HuH-7.5 (cell line): ENCODE measurements around the gene DOCK9.

ENCODE experiments used
- DNase-seq: peaks from one replicate; pipeline ENCODE4 v3.0.0; 2011; ENCODE audit warnings: low spot score

The DOCK9 gene

DNA sequence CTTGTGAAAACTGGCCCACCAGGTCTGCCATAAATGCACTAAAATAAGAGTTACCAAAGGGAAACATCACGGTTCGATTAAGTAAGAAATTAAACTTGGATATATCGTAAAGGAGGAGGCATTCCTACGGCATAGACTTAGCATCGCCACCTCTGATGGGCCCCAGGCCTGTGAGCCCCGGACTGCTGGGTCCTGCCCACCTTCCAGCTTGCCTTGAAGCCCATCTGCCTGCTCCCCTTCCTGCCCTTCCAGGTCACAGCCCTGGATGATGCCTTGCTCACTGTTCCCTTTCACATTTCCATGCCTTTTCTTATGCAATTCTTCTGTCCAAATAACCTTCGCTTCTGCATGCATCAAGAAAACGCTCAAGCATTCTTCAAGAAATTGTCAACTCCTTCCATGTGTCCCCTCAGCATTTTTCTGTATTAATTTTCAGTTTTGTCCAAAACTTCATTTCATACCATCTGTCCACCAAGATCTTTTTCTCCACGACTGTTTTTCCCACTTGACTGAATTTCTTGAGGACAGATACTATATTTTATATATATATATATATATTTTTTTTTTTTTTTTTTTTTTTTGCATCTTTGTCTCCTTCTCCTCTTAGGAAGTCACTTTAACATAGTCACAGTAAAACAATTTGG is 91.2 kb downstream of the DOCK9 start:
- DNase-seq, result no peak

- DNase-seq, result no peak
These were observed 92.3 kb downstream of the DOCK9 start for GRCh38 chr13:98885600-98885999.

DNA sequence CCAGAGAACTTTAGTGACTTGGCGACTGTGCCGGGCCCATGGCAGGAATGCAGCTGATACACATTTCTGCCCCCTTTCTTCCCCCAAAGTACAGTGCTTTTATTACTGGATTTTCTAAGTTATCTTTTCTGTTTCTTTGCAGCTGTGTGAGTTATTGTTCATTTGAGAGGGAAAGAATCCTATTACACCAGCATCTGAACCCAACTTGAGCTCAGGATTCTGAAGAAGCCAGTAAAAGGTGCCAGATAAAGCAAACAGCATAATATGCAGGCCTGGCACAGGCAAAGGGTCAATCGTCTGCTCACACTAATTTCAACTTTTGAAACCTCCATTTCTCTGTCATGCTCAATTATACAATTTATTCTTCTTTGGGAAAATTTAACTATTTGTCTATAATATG is 93.9 kb downstream of the DOCK9 start:
- DNase-seq, result no peak

DNA sequence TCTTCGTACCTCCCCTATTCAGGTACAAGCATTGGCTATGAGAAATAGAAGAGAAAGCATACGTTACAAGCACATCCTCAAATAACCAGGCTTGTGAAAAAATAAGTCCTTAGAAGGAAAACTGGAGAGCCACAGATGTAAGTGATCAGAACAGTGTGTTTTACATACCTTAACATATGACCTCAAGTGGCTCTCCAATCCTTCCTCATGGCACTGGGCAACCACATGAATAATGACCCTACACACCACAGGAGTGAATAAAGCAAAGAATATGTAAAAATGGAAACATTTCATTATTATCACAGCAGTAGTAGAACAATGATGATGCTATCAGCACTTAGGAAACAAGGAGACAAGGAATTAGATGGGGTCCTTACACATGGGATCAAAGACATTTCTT is 96.5 kb downstream of the DOCK9 start:
- no peak for DNase-seq

DNA sequence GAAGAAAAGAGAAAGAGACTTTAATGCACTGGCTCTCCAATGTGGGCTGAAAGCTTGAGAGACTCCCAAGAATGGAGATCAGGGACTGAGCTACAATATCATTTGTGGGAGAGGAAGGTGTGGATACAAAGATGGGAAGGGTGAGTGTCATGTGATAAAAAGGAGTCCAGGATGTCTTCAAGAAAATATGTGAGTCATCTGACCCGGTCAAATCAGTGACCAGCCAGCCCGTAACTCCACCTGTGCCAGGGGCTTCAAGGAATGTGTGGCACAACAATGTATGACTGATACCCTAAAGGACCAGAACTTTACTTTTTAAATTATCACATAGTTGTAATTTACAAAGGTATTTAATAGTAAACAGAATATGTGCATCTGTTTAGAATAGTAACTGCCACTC is 97.2 kb downstream of the DOCK9 start:
- no peak for DNase-seq

DNA sequence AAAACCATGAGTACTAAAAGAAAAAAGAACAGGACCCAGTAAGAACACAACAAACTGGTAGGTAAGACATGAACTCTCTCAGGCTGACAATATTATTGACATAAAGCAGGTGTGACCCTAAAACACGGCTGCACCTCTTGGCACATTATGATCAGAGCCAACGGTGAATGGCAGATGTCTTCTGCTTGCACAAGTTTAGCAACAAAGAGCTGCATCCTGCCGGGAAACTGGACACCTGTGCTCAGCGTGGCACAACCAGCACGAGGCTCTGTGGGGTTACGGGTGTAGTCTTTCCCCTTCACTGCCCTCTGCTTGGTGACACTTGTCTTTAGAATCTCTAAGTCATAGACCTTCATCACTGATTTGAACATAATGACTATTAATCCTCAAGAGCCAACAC is 97.9 kb downstream of the DOCK9 start:
- DNase-seq, result no peak

GRCh38 chr13:98879127-98879520 is 98.7 kb downstream of the DOCK9 start:
- DNase-seq, result no peak

GRCh38 chr13:98878486-98879126 is 99.3 kb downstream of the DOCK9 start:
- DNase-seq, result no peak

DNA sequence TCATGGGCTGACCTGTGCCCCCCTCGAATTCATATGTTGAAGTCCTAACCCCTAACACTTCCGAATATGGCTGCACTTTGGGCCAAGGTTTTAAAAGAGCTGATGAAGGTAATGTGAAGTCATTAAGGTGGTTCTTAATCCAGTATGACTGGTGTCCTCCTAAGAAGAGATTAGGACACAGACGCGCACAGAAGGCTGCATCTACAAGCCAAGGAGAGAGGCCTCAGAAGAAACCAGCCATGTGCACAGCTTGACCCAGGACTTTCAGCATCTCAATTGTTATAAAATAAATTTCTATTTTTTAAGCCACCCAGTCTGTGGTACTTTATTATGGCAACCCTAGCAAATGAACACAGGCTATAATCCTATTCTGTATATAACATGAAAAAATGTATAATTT is 99.9 kb downstream of the DOCK9 start:
- DNase-seq, result no peak

- DNase-seq, result no peak
These were observed 100.4 kb downstream of the DOCK9 start for GRCh38 chr13:98877466-98877865.

DNA sequence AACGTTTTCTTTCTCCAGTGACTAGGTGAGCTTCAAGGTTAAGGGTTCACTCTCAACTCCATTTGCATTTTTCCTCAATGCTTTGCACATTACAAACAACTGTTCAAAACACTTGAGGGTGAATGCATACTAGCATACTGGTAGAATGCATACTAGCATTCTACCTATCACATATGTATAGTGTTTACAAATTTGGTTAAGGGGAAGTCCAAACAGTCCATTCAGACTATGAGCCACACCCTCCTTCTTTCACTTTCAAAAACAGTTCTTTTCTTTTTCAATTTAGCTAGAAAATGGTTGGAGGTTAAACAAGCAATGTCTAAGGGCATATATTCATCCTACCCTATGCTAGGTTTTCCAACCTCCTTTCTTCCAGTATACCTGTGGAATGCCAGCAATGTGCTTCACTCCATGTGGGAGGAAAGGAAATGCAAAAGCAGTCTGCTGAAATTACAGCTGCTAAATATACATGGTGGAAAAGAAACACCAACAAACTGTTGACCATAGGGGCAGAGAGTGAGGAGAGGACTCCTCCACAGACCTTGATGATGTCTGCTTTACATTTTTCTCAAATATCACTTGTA is 102.6 kb downstream of the DOCK9 start:
- DNase-seq, result no peak

- no peak for DNase-seq
These were observed 103.9 kb downstream of the DOCK9 start for GRCh38 chr13:98874029-98874397.

- DNase-seq, result no peak
These were observed 104.4 kb downstream of the DOCK9 start for GRCh38 chr13:98873377-98874028.

DNA sequence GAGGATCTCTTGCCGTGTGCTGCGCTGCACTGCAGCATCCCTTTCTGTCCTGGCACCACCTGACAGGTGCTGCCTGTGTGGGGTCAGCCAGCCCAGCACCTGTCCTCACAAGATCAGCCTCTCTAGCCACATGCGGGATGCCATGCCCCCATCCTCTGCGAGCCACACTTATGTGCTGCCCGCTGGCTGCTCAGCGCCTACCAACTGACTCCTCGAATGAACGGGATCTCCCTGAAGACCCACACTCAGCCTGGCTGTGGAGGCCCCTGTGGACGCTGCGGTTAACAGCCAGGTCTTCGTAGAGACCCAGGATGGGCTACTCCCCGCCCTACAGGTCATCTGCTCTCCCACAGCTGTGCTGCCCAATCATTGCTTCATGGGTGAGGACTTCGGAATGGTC is 106.1 kb downstream of the DOCK9 start:
- DNase-seq, result no peak

DNA sequence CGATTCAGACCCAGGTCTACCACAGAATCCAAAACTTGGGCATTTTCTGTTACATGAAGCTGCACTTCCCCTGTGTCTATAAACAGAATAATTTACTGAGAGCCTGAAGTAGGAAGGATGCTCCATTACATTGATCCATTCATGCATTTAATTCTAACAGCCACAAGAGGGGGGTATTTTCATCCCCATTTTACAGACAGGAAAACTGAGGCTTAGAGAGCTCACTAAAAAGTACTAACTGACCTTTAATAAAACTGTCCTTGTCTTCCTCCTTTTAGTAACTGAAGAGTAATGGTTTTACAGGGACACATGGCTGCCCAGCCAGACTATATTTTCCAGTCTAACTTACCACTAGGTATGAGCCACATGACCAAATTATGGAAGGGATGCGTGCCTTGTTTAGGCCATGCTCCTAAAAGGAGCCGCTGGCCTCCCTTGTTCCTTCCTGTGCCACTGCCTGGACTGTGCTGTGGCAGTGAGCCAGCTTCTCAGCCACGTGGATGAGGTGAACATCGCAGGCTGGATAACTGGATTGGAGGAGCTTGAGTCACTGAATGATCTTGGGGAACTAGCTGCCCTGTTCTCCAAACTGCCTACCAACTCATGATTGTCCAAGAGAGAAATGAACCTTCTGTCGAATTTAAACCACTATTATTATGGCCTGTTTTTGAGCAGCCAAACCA is 108.3 kb downstream of the DOCK9 start:
- no peak for DNase-seq

GRCh38 chr13:98868932-98869331 is 108.9 kb downstream of the DOCK9 start:
- no peak for DNase-seq

GRCh38 chr13:98866882-98867281 is 111.0 kb downstream of the DOCK9 start:
- DNase-seq, result no peak

DNA sequence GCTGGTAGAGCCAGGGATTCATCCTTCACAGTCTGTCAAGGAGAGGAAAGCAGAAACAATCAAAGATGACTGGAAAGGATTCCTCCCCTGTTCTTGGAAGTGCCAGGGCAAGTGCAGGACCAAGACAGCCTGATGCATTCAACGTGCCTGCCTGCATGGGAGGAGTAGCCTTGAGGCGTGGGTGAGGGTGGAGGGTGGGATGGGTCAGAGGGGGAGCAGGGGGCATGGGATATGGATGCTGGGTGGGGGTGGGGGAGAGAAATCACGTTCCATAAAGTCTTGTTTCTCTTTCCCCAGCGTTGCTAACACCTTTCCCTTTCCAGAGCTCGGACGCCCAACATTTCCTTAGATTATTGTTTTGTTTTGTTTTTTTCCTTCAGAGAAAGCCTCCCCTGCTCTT is 117.4 kb downstream of the DOCK9 start:
- DNase-seq, result no peak

- DNase-seq, result no peak
These were observed 119.7 kb downstream of the DOCK9 start for GRCh38 chr13:98858191-98858590.

DNA sequence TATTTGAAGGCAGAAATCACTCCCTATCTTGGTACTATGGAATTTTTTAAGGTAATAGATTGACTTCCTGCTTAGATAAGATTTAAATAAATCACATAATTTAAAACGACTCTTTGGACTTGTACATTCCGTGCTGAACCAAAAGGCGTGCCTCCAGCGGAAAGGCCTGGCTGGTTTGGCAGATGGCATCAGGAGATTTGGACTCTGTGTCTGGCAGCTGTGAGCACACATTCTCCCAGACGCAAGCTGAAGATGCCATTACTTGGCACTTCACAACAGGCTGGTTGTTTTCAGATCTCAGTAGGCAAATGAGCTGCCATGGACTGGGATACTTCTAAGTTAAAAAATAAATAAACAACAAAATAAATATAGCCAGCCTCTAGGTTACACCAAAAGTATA is 120.9 kb downstream of the DOCK9 start:
- no peak for DNase-seq

- DNase-seq, result no peak
These were observed 123.4 kb downstream of the DOCK9 start for GRCh38 chr13:98854448-98854847.

DNA sequence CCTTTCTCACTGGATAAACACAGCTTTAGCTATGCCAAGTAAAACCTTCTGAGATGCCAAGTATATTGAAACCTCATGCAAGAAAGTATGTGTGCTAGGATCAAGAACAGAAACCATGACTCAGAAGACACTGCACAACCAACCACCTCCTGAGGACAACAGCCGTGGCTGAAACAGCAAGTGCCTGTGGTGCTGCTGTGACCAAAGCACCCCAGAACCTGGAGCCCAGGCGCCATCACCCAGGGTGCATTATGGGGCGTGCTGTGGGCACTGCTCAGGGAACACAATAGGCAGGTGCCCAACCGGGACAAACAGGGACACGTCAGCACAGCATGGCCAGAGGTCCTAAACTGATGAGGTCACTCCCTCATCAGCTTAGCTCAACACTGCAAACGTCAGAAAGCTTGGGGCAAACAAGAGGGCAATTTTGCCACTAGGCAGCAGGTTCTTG is 124.1 kb downstream of the DOCK9 start:
- DNase-seq, result no peak

GRCh38 chr13:98851276-98851675 is 126.6 kb downstream of the DOCK9 start:
- no peak for DNase-seq
